RPMI8226 (cell line): ENCODE data around the gene CPNE6.
A peak's percentile ranks its signal among the peaks of the same experiment; 100 is the strongest.
"Not testable (repeated sequence)": the region's sequence is repeated elsewhere in the genome, so short reads cannot be mapped to it uniquely, and the experiment has no call there.

ENCODE experiments used
- DNase-seq: peaks from one replicate; pipeline ENCODE4 v3.0.0-alpha.2; 2015

Gene CPNE6

GRCh38 chr14:24088095-24088494 lies 16.7 kb downstream of the CPNE6 start:
- DNase-seq, result no peak

GRCh38 chr14:24089890-24090289 lies 18.5 kb downstream of the CPNE6 start:
- DNase-seq, result no peak

GRCh38 chr14:24092110-24092504 lies 20.7 kb downstream of the CPNE6 start:
- no peak for DNase-seq

- no peak for DNase-seq
Observed at GRCh38 chr14:24092505-24093206, 21.3 kb downstream of the CPNE6 start.

GRCh38 chr14:24093207-24093900 lies 22.0 kb downstream of the CPNE6 start:
- no peak for DNase-seq

GRCh38 chr14:24093901-24094840 lies 22.8 kb downstream of the CPNE6 start, which contains the start of gene PCK2:
PCK2 (plus strand) TSS chr14:24094311; CDS start chr14:24094406, 95 bp downstream.
- DNase-seq, result peak; percentile 87

GRCh38 chr14:24094841-24095270 lies 23.5 kb downstream of the CPNE6 start:
- no peak for DNase-seq

- no peak for DNase-seq
Observed at GRCh38 chr14:24095271-24096068, 24.1 kb downstream of the CPNE6 start.

- no peak for DNase-seq
Observed at GRCh38 chr14:24096545-24097181, 25.3 kb downstream of the CPNE6 start.

- DNase-seq, result no peak
Observed at GRCh38 chr14:24098229-24098926, 27.0 kb downstream of the CPNE6 start.

- peak; percentile 8 for DNase-seq
Observed at GRCh38 chr14:24098927-24099813, 27.8 kb downstream of the CPNE6 start.

GRCh38 chr14:24100197-24100981 lies 29.0 kb downstream of the CPNE6 start:
- DNase-seq, result no peak

- no peak for DNase-seq
Observed at GRCh38 chr14:24100982-24101494, 29.7 kb downstream of the CPNE6 start.

- DNase-seq, result no peak
Observed at GRCh38 chr14:24102357-24103048, 31.1 kb downstream of the CPNE6 start.

GRCh38 chr14:24103451-24103850 lies 32.1 kb downstream of the CPNE6 start:
- no peak for DNase-seq

- DNase-seq, result not testable (repeated sequence)
Observed at GRCh38 chr14:24105609-24106239, 34.4 kb downstream of the CPNE6 start.

GRCh38 chr14:24106672-24107271 lies 35.4 kb downstream of the CPNE6 start:
- no peak for DNase-seq
